HCT116 (cell line): ENCODE results near the gene LYRM4.

Experiments
- CEBPB ChIP-seq: IDR thresholded peaks from 2 replicates; pipeline ENCODE4 v1.6.1; 2012; ENCODE audit warnings: low read depth
- ELF1 ChIP-seq: IDR thresholded peaks from 2 replicates; pipeline ENCODE4 v1.6.1; 2012; ENCODE audit warnings: low read depth, borderline replicate concordance
- EZH2phosphoT487 ChIP-seq: fragments of 200-600 bp; IDR thresholded peaks from 2 replicates; pipeline ENCODE4 v1.6.1; 2018; ENCODE audit warnings: antibody characterized with exemption, borderline replicate concordance
- POLR2A ChIP-seq: IDR thresholded peaks from 2 replicates; pipeline ENCODE4 v1.7.0; 2011; ENCODE audit warnings: borderline replicate concordance; ENCODE audit not compliant: insufficient read depth, insufficient read length; ENCODE audit errors: extremely low read depth
- POLR2AphosphoS5 ChIP-seq: IDR thresholded peaks from 2 replicates; pipeline ENCODE4 v1.6.1; 2011; ENCODE audit warnings: mild to moderate bottlenecking, low read depth, low read length, moderate library complexity
- SP1 ChIP-seq: IDR thresholded peaks from 2 replicates; pipeline ENCODE4 v1.6.1; 2012; ENCODE audit warnings: low read depth
- SRF ChIP-seq: IDR thresholded peaks from 2 replicates; pipeline ENCODE4 v1.6.1; 2012; ENCODE audit warnings: low read depth
- YY1 ChIP-seq: IDR thresholded peaks from 2 replicates; pipeline ENCODE4 v1.6.1; 2011; ENCODE audit warnings: low read length, low read depth, moderate library complexity, mild to moderate bottlenecking; ENCODE audit not compliant: insufficient replicate concordance; ENCODE audit errors: extremely low read depth
- ZFX ChIP-seq: fragments of 450-650 bp; IDR thresholded peaks from 2 replicates; pipeline ENCODE4 v1.6.1; 2017
- ZNF274 ChIP-seq: fragments of 200-500 bp; sonication (Bioruptor generic); IDR thresholded peaks from 2 replicates; pipeline ENCODE4 v1.6.1; 2014; ENCODE audit warnings: mild to moderate bottlenecking, low read depth, low read length, inconsistent platforms
- TF ChIP-seq, protein P1 (sequence below), 3 experiments: fragments of 200-600 bp in 1 of 3; sonication (generic) in 1 of 3; IDR thresholded peaks in 2 of 3; conservative IDR thresholded peaks in 1 of 3; 2 replicates each; pipeline ENCODE4 v1.5.1; 2012 to 2017; ENCODE audit warnings: low read depth in 2 of 3, low read length in 2 of 3, antibody characterized with exemption in 1 of 3, borderline replicate concordance in 1 of 3, control low read depth in 1 of 3, mild to moderate bottlenecking in 1 of 3, mixed read lengths in 1 of 3, mixed run types in 1 of 3, moderate library complexity in 1 of 3; ENCODE audit not compliant: insufficient read depth in 1 of 3
- TF ChIP-seq, protein P2 (sequence below): IDR thresholded peaks from 2 replicates; pipeline ENCODE4 v1.6.1; 2012; ENCODE audit warnings: low read depth
- TF ChIP-seq, protein P3 (sequence below): IDR thresholded peaks from 2 replicates; pipeline ENCODE4 v1.6.1; 2012

DNA sequence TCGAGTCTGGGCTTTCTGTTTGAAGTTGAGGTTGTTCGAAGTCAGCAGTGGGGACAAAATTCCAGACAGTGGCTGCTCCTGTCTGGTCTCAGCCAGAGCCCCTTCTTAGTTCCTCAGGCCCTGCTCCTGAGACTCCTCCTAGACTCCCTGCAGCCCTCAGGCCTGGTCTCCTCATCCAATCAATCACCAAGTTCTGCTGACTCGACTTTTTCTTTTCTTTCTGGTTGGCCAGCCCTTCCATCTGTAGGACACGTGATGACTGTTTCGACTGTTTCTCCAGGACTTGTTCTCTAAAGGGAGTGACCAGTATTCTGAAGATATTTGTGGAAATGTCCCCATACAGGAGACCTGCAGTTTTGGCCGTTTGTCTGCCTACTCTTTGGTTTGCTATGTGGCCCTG lies 156.1 kb downstream of the LYRM4 start:
- no peak for TF ChIP-seq SRF
- TF ChIP-seq POLR2A = no peak
- no peak for TF ChIP-seq ZNF274
- TF ChIP-seq YY1 = no peak
- TF ChIP-seq, protein P1, sequence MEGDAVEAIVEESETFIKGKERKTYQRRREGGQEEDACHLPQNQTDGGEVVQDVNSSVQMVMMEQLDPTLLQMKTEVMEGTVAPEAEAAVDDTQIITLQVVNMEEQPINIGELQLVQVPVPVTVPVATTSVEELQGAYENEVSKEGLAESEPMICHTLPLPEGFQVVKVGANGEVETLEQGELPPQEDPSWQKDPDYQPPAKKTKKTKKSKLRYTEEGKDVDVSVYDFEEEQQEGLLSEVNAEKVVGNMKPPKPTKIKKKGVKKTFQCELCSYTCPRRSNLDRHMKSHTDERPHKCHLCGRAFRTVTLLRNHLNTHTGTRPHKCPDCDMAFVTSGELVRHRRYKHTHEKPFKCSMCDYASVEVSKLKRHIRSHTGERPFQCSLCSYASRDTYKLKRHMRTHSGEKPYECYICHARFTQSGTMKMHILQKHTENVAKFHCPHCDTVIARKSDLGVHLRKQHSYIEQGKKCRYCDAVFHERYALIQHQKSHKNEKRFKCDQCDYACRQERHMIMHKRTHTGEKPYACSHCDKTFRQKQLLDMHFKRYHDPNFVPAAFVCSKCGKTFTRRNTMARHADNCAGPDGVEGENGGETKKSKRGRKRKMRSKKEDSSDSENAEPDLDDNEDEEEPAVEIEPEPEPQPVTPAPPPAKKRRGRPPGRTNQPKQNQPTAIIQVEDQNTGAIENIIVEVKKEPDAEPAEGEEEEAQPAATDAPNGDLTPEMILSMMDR (IDR thresholded peaks at IDR 0.05 in 2 of 3, conservative IDR thresholded peaks at IDR 0.05 in 1 of 3; ENCODE audit: borderline replicate concordance in 1 of 3, insufficient read depth in 1 of 3, low read depth in 2 of 3, low read length in 2 of 3) = no peak
- no peak for TF ChIP-seq POLR2AphosphoS5
- no peak for TF ChIP-seq EZH2phosphoT487
- TF ChIP-seq, protein P2, sequence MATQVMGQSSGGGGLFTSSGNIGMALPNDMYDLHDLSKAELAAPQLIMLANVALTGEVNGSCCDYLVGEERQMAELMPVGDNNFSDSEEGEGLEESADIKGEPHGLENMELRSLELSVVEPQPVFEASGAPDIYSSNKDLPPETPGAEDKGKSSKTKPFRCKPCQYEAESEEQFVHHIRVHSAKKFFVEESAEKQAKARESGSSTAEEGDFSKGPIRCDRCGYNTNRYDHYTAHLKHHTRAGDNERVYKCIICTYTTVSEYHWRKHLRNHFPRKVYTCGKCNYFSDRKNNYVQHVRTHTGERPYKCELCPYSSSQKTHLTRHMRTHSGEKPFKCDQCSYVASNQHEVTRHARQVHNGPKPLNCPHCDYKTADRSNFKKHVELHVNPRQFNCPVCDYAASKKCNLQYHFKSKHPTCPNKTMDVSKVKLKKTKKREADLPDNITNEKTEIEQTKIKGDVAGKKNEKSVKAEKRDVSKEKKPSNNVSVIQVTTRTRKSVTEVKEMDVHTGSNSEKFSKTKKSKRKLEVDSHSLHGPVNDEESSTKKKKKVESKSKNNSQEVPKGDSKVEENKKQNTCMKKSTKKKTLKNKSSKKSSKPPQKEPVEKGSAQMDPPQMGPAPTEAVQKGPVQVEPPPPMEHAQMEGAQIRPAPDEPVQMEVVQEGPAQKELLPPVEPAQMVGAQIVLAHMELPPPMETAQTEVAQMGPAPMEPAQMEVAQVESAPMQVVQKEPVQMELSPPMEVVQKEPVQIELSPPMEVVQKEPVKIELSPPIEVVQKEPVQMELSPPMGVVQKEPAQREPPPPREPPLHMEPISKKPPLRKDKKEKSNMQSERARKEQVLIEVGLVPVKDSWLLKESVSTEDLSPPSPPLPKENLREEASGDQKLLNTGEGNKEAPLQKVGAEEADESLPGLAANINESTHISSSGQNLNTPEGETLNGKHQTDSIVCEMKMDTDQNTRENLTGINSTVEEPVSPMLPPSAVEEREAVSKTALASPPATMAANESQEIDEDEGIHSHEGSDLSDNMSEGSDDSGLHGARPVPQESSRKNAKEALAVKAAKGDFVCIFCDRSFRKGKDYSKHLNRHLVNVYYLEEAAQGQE = no peak
- TF ChIP-seq, protein P3, sequence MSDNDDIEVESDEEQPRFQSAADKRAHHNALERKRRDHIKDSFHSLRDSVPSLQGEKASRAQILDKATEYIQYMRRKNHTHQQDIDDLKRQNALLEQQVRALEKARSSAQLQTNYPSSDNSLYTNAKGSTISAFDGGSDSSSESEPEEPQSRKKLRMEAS = no peak
- no peak for TF ChIP-seq ZFX
- no peak for TF ChIP-seq ELF1
- no peak for TF ChIP-seq CEBPB
- no peak for TF ChIP-seq SP1
